WTC11 (cell line): ENCODE measurements around the gene RSAD1.

Experiments used
- CTCF ChIP-seq: fragments of 200-600 bp; IDR thresholded peaks from 2 replicates; pipeline ENCODE4 v1.8.0; 2022; ENCODE audit warnings: antibody characterized with exemption
- MAX ChIP-seq: sonication (generic); formaldehyde crosslinking; IDR thresholded peaks from 2 replicates; pipeline ENCODE4 v1.8.0; 2022; ENCODE audit warnings: mild to moderate bottlenecking, missing genetic modification reagents

- TF ChIP-seq MAX (CRISPR knock-in tag) (no peak), CTCF (no peak)
Observed at GRCh38 chr17:50444841-50445715, 33.6 kb upstream of the RSAD1 start.
